GM21723 (cell line): Measurements from ENCODE around the gene LMO4.

Source experiments
- ATAC-seq: cut with Tn5 transposase; IDR thresholded peaks from one replicate; pipeline ENCODE4 v1.9.1; 2021; ENCODE audit warnings: mild to moderate bottlenecking, moderate library complexity; ENCODE audit not compliant: unreplicated experiment

LMO4 gene

GRCh38 chr1:87327376-87328271, 1.1 kb upstream of the LMO4 start:
- no peak for ATAC-seq

DNA sequence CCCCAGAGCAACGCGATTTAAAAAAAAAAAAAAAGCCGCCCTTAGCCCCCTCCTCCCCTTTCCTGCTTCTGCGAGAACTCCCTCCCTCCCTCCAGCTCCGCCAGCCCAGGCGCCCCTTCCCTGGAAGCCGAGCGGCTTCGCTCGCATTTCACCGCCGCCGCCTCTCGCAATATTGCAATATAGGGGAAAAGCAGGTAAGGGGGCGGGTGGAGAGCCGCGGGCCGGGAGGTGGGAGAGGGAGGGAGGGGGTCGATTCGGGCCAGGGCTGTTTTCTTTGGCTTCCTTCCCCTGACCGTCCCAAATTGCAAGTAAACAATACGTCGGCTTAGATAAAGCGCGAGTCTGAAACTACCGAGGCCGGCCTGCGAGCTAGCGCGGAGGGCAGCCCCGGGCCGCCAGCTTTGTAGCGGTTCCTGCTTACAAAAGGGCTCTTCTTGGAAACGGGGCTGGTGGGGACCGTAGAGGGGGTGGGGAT, 408 bp downstream of the LMO4 start:
- ATAC-seq: no peak

- no peak for ATAC-seq
Measured at GRCh38 chr1:87329526-87330056, 911 bp downstream of the LMO4 start.

- no peak for ATAC-seq
Measured at GRCh38 chr1:87330057-87330884, 1.6 kb downstream of the LMO4 start.

GRCh38 chr1:87330885-87331364, 2.2 kb downstream of the LMO4 start:
- no peak for ATAC-seq

- ATAC-seq: peak; percentile 23
Measured at GRCh38 chr1:87331365-87332241, 2.9 kb downstream of the LMO4 start.

- ATAC-seq: peak; percentile 29
Measured at GRCh38 chr1:87333692-87334347, 5.1 kb downstream of the LMO4 start.

DNA sequence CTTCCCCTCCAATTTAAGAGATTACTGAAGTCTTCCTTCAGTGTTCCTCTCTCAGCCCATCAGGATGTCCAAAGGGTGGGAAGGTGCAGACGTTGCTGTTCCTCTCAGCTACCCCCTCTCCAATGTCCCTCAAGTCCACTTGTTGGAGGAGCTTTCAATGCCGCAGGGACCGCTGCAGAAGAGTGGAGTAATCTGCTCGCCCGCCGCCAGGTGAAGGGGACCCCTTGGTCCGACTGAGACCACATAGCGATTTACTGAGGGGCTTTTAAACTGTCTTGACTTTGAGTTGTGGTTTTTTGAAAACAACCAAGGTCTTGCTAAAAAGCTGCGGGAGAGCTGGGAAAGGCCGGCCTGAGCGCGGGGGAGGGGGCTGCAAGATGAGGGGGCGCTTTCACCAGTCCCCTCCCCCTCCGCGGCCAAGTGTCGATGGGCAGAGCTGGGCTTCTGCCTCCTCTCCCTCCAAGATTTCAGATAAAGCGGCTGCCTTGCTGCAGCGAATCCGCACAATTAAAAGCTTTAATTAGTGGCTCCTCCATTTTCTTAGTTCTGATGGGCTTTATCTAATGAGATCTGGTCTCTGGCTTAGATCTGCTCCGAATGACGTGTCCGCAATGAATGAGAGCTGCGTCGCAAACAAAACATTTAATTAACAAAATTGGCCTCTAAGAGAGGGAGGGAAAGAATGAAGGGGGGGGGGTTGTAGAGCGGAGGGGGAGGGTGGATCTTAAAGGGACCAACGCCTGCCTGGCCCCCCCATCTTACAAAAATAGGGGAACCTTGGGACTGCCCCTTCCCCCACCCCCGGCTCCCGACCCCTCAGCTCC, 5.9 kb downstream of the LMO4 start:
- ATAC-seq: peak; percentile 5

DNA sequence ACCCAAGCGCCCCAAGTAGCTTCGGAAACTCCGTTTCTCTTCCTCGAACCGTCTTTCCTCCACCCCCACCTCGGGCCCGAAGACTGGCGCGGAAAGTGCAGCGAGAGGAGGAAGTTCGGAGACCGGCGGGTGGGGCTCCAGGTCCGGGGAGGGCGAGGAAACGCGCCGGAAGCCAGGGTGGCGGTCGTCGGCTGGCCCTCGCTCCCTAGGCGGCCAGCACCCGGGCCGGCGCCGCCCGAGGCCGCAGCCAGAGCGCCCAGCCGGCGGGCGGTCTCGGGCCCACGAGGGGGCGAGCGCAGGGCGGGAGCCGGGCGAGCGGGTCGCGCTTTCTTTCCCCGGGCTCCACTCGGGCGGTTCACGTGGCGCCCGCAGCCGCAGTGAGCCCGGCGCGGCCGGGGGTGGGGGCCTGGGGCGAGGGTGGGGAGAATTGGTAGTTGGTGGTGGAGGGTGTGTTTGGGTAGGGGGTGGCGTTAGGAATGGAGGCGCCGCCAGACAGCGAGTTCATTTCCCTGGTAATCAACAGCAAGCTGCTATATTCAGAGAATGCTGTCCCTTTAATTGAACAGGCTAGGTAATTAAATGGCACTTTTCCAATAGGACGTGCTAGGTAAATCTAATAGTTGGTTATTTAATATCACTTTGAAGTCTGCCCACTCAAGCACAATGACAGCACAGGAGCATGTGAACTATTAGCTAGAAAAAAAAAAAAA, 6.7 kb downstream of the LMO4 start:
- peak; percentile 50 for ATAC-seq

- no peak for ATAC-seq
Measured at GRCh38 chr1:87336623-87337067, 8.0 kb downstream of the LMO4 start.

DNA sequence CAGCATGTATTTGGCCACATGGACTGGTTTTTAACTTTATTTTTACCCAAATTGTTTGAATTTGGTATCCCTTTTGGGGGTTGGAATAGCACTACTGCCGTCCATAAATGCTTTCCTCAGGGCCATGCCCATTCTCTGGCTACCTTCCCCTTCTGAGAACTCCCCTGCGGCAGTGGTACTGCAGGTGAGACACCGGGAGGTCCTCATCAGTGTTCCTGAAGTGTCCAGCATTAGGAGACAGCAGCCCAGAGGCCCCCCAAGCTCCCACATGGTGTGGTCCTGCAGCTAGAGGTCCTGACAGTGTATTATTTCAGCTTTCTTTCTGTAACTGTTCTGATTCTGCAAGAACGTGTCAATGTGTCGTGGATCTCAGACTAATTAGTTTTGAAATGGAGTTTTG, 8.9 kb downstream of the LMO4 start:
- ATAC-seq: no peak

GRCh38 chr1:87338566-87338965, 9.9 kb downstream of the LMO4 start:
- no peak for ATAC-seq

GRCh38 chr1:87344231-87344630, 15.6 kb downstream of the LMO4 start:
- no peak for ATAC-seq

- no peak for ATAC-seq
Measured at GRCh38 chr1:87346130-87346814, 17.6 kb downstream of the LMO4 start.

- no peak for ATAC-seq
Measured at GRCh38 chr1:87348341-87349019, 19.8 kb downstream of the LMO4 start.

GRCh38 chr1:87349036-87349435, 20.4 kb downstream of the LMO4 start:
- no peak for ATAC-seq

GRCh38 chr1:87355894-87356293, 27.2 kb downstream of the LMO4 start:
- no peak for ATAC-seq
